Glomerular visceral epithelial cell (primary cell): ENCODE results near the gene DGKG.

ENCODE experiments used
- DNase-seq: peaks from one replicate; pipeline ENCODE4 v3.0.0-alpha.2; 2016; ENCODE audit errors: extremely low spot score

Gene DGKG

GRCh38 chr3:186239321-186239720 is 122.7 kb downstream of the DGKG start:
- DNase-seq = no peak

- no peak for DNase-seq
Observed at GRCh38 chr3:186237915-186238314, 124.1 kb downstream of the DGKG start.

- no peak for DNase-seq
Observed at GRCh38 chr3:186236357-186237020, 125.5 kb downstream of the DGKG start.

- DNase-seq = no peak
Observed at GRCh38 chr3:186235554-186235953, 126.5 kb downstream of the DGKG start.

GRCh38 chr3:186234152-186234551 is 127.9 kb downstream of the DGKG start:
- DNase-seq = no peak

GRCh38 chr3:186226482-186226881 is 135.6 kb downstream of the DGKG start:
- DNase-seq = no peak

GRCh38 chr3:186225603-186226002 is 136.4 kb downstream of the DGKG start:
- DNase-seq = no peak

- no peak for DNase-seq
Observed at GRCh38 chr3:186224041-186224610, 137.9 kb downstream of the DGKG start.

- no peak for DNase-seq
Observed at GRCh38 chr3:186223476-186223875, 138.6 kb downstream of the DGKG start.

- no peak for DNase-seq
Observed at GRCh38 chr3:186221760-186222378, 140.2 kb downstream of the DGKG start.

- DNase-seq = no peak
Observed at GRCh38 chr3:186220911-186221645, 141.0 kb downstream of the DGKG start.

GRCh38 chr3:186220365-186220764 is 141.7 kb downstream of the DGKG start:
- DNase-seq = no peak

GRCh38 chr3:186219211-186219638 is 142.8 kb downstream of the DGKG start:
- DNase-seq = no peak

GRCh38 chr3:186218421-186218820 is 143.6 kb downstream of the DGKG start:
- DNase-seq = no peak

- no peak for DNase-seq
Observed at GRCh38 chr3:186217820-186218164, 144.2 kb downstream of the DGKG start.

- DNase-seq = no peak
Observed at GRCh38 chr3:186216900-186217819, 144.9 kb downstream of the DGKG start.

GRCh38 chr3:186214670-186215069 is 147.4 kb downstream of the DGKG start:
- no peak for DNase-seq

GRCh38 chr3:186213946-186214345 is 148.1 kb downstream of the DGKG start:
- no peak for DNase-seq

- DNase-seq = no peak
Observed at GRCh38 chr3:186212611-186213010, 149.4 kb downstream of the DGKG start.

GRCh38 chr3:186210852-186211500 is 151.1 kb downstream of the DGKG start:
- DNase-seq = no peak
